HG03135 (cell line): Measurements from ENCODE around the gene CHRND.

ENCODE experiments used
- ATAC-seq: cut with Tn5 transposase; IDR thresholded peaks from one replicate; pipeline ENCODE4 v1.9.1; 2021; ENCODE audit warnings: mild to moderate bottlenecking, moderate library complexity; ENCODE audit not compliant: unreplicated experiment

CHRND gene

GRCh38 chr2:232525791-232526371, at the start of gene CHRND:
CHRND (plus strand) TSS chr2:232526160; CDS start chr2:232526216, 56 bp downstream.
- ATAC-seq, result no peak

DNA sequence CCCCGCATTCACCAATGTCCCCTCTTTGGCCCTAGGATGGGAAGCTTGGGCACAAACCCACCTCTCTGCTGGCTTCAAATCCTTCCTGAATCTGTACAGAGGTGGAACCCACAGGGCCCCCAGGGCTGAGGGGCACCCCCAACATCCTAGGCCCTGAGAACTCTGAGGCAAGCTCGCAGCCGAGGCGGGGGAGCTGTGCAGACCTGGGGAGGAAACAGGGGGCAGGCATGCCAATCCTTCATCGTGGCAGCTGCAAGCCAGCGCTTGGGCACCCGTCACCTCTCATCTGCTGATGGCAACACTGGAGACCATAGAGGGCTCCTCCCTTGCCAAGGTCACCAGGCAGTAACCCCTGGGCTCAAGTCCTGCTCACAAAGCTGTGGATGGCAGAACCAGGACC, 49.2 kb upstream of the CHRND start:
- ATAC-seq, result no peak

GRCh38 chr2:232477751-232478510, 48.0 kb upstream of the CHRND start:
- ATAC-seq, result no peak

DNA sequence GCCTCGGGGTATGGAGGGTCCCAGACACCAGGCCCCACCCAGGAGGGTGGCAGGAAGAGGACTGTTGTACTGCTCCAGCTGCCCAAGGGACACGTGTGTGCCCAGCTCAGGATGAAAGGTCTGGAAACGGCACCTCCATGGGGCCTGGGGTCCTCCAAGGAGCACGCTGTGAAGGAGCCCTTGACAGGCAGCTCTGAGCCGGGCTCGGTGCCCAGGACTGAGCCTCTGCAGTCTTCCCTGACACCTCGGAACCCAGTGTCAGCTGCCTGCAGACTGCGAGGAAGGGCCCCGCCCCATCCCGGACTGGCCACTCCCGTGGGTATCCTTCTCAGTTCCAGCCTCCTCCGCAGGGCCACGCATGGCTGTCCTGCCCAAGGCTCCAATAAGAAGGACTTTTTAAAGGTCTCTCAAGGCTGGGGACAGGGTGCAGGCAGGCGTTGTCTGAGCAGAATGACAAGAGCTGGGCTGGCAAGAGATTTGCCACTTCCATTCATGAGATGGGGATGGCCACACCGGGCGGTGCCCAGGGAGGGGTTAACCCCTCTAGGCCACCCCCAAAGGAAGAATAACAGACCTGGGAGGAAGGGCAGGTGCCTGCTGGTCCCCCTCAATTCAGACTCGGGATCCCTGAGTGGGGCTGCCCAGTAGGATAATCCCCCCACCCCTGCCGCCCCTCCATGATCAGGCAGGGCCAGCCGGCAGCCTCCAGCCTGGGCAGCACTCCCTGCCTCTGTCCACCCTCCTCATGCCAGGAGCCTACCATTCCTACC, 47.2 kb upstream of the CHRND start:
- no peak for ATAC-seq

DNA sequence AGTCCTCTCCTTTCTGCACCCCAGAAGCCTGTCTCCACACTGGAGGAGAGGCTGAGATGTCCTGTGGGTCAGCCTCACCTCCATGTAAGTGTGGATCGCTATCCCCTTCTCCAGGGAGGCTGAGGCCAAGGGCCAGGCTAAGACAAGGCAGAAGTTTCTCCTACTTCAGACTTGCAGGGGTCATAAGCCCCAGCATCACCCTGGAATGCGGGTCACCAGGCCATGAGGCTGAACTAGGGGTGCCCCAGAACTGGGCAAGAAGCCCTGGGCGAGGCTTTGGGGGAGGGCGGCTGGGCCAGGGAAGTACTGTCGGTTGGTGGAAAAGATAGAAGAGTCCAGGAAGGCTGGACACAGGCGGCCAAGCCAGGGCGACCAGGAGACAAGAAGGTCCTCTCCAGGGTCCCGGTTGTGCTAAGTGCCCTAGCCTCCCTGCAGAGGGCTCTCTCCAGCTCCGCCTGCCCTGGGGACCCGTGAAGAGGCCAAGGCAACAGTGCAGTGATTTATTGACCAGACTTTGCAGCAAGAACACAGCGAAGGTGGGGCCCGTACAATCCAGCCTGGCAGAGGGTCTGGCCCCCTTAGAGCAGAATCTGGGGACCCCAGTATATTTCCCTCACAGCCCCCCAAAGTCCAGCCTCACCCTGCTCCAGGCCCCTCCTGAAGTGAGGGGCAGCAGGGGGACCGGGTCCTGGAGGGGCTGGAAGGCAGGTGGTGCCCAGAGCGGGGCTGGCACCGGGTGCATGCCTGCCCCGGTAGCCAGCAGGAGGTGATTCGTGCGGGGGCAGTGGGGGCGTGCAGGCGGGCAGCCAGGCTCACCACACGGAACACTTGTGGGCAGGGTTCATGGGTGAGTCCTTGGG, 46.4 kb upstream of the CHRND start:
- no peak for ATAC-seq

DNA sequence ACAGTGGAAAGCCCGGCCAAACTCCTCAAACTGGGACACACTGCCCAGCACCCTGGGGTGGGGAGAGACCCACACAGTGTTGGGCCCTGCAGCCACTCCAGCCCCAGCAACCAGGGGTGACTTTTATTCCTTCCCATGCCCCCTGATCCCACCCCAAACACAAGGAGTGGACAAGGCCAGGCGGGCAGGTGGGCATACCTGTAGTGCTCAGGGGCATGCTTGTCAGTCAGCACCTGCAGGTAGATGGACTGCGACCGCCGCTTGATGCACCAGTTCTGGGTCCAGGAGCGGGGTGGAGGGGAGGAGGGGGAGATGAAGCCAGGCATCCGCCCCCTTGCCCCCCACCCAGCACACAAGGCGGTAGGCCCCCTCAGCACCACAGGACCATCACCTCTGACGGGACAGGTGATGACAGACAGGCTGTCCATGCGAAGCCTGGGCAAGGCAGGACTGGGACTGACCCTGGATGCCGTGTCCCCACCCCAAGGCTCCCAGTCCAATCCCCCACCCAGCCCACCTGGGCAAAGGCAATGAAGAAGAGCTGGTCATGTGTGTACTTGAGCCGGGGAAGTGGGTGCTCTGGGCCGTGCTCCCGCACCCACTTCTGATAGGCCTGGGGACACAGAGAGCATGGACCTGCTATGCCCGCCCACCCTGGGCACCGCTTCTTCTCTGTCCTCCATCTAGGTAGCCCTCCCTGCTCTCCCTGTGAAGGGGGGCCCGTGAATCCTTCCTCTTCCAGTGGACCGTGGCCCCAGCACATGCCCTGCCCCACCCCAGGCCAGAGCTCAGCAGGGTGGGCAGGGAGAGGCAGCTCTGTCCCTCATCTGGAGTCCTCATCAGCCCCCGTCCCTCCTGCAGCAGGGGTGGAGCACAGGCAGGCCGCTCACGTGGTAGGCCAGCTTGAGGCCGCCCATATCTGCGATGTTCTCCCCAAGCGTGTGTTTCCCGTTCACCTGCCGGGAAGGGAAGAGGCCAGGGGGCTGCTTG, 45.5 kb upstream of the CHRND start:
- ATAC-seq, result no peak

DNA sequence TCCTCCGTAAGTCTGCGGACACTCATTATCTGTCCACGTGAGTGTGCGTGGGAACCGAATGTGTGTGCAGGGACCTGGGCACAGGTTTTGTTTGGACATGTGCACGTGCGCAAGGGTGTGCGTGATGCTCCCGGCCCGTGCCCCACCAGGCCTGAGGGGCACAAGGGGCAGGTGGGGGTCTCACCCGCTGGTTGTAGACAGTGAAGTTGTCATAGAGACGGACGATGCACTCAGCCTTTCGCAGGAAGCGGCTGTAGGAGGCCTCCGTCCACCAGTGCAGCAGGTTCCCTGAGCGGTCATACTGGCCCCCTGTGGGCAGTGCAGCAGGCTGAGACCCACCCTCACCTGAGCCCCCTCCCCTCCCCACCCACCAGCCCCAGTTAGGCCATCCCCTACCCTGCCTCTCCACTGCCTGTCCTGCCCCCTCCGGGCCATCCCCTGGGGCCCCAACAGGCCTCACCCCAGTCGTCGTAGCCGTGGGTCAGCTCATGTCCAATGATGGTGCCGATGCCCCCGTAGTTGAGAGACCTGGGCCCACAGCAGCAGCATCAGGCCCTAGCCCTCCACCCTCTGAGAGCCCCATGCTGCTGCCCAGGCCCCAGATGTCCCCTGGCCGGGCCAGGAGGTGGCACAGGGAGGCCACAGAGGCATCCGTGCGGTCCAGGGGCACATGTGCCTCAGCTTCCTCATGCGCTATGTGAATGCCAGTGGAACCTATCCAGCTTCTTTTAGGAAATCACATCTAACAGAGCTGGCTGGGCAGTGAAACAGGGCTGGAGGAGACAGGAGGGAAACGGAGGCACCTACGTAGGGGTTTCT, 44.4 kb upstream of the CHRND start:
- ATAC-seq, result no peak

GRCh38 chr2:232482301-232483238, 43.4 kb upstream of the CHRND start:
- ATAC-seq, result no peak

DNA sequence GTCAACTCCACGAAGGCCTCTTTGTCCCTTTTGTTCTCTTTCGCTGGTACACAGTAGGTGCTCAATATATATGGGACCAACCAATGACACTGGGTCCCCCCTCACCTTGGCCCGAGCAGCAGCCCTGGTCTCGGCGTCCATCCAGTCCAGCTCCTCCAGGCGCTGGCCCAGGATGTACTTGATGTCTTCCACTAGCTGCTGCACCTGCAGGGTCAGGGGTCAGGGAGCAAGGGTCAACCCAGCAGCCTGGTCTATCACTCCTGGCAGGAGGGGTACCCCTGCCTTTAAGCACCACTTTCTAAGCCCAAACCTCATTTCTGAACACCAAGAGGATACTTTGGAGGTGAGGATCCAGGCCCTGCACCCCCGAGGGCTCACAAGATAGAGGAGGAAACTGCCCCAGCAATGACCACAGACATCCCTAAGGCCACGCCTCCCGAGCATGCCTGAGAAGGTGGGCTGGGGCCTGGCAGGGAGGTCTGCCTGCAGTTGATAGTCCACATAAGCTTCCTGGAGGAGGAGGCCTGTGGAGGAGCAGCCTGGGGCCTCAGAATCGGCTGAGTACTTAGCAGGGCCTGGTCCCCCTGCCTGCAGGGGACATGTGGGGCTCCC, 42.5 kb upstream of the CHRND start:
- no peak for ATAC-seq

DNA sequence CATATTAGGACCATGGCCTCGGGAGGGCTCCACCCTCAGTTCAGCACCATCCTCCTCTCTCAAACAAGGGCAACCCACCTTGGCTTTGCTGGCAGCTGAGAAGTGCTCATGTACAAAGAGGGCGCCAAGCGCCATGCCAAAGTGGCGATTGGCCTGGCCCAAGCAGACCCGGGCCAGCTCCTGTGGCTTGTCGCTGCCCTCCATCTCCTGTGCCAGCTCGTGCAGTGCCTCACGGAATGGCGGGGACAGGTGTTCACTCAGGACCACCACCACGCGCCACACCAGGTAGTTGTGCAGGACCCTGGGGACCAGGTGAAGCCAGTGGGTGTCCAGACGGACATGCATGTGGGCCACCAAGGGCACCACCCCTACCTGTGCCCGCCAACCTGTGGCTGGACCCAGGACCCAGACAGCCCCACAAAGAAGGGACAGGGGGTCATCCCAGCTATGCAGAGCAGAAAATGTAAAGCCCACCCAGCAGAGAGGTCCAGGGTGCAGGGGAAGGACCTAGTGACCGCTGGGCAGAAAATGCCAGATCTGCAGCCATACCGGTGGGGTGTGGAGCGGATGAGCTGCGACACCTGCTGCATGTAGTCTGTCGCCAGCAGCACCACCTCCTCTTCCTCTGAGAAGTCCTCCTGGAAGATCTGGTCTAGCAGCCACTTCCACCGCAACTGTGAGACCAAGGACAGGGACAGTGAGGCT, 41.9 kb upstream of the CHRND start:
- no peak for ATAC-seq

DNA sequence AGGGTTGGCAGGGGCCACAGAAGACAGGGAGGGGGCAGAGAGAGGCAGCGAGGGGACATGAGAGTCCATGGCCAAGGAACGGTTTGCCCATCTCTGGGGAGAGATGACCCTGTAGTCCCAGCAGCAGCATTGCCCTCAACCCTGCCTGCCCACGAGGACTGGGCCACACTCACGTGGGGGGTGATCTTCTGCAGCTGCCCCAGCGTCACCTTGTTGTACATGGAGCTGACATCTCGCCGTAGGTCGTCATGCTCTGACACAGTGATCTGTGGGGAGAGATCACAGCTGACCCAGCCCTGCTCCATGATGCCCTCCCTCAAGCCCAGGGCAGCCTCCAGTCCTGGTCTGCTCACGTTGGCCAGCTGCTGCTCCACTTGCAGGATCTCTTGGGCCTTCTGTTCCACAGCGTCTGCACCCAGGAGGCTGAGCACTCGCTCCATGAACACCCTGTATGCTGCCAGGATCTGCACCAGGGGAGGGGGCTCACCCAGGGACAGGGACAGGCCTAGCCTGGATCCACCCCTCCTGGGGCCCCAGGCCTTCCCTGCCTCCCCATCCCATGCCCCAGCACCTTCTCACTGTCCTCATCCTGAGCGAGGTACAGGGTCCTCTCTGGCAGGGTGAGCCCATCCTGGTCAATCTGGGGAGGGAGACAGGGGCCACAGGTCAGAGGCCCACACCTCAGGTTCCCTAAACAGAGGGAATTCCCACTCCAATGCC, 41.2 kb upstream of the CHRND start:
- ATAC-seq, result no peak

- ATAC-seq, result no peak
These were observed 40.6 kb upstream of the CHRND start for GRCh38 chr2:232485348-232485756.

GRCh38 chr2:232485757-232486557, 40.0 kb upstream of the CHRND start:
- ATAC-seq, result no peak

- no peak for ATAC-seq
These were observed 39.2 kb upstream of the CHRND start for GRCh38 chr2:232486558-232487384.
